GM12878 (cell line): ENCODE data around the gene SLC4A1.

Experiments used
- FOXK2 ChIP-seq: fragments of 450-650 bp; IDR thresholded peaks from 2 replicates; pipeline ENCODE4 v1.6.1; 2017; ENCODE audit warnings: mild to moderate bottlenecking, moderate library complexity
- GABPA ChIP-seq: IDR thresholded peaks from 2 replicates; pipeline ENCODE4 v1.6.1; 2014; ENCODE audit warnings: antibody characterized with exemption, low read depth, mild to moderate bottlenecking, inconsistent platforms

GRCh38 chr17:44217738-44218343, 50.1 kb downstream of the SLC4A1 start:
- no peak for TF ChIP-seq FOXK2
- no peak for TF ChIP-seq GABPA
